ENCODE results near the gene WWTR1. TPM values are rescaled to one million over a fixed set of nuclear protein-coding genes. Genes with fewer than 3 reads are reported as not detected.

Gene WWTR1
- total and polyA plus RNA-seq, 2 of the 8 experiments (the other 6 are each of a cell fraction or from before 2014, with no cell fraction given) = 15.7 to 18.6 TPM

DNA sequence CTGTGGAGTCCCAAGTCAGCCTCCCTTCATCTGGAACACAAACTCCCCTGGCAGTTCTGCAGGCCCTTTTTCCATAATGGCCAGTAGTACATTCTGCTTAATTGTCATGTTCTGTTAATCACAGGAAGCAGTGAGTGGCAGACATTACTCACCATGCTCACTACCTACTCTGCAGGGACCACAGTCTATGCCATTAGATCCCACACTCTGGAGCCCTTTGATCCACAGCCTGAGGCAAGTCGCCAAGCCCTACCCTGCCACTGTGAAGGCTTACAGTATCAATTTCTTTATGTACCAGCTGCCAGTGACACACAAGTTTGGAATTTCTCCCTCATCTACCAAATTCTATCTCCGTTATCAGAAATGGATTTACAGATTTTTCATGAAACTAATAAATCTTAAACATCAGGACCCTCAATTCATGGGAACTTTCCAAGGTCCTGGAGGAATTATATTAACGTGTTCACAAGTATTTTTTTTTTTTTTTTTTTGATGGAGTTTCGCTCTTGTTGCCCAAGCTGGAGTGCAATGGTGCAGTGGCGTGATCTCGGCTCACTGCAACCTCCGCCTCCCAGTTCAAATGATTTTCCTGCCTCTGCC is 20.6 kb upstream of the WWTR1 start:
- no peaks in the 10 kb centered on the region for H3K36me3 ChIP-seq (ENCODE audit: control insufficient read depth in 2 of 4, insufficient read depth in 4 of 4, low read length in 3 of 4)
- H3K18ac ChIP-seq (ENCODE audit: extremely low read depth, low read length) = no peak overlapping the region
- H2BK12ac ChIP-seq (ENCODE audit: low read depth, low read length) = no peak overlapping the region
- FAIRE-seq (no peak), DNase-seq (ENCODE audit: low read depth in 1 of 2, low spot score in 2 of 2) (no peak)
- H3K27ac ChIP-seq (ENCODE audit: low read depth, low read length) = no peak overlapping the region
- no peaks in the 10 kb centered on the region for H3K27me3 ChIP-seq (replicated peaks in 1 of 4; ENCODE audit: control insufficient read depth in 3 of 4, extremely low read depth in 1 of 4, insufficient read depth in 3 of 4, low read length in 3 of 4)
- WGBS, 2 experiments (ENCODE audit: extremely low coverage in 1 of 2, insufficient coverage in 1 of 2, insufficient read length in 1 of 2, insufficient replicate concordance in 2 of 2, low coverage in 1 of 2, low lambda C conversion rate in 2 of 2, missing lambda C conversion rate in 1 of 2) = 87% methylated on average over 6 of the region's 7 CpGs; no CpG with 5 or more reads in 1 of the 2 experiments
- CTCF ChIA-PET (ENCODE audit: partially characterized antibody) = interaction anchor here (1.4 kb wide), 1 partner anchor 109 kb away, joined by 4 read pairs; no protein-coding TSS in a partner anchor
- H3K4me3 ChIP-seq (ENCODE audit: extremely low read depth in 1 of 4, insufficient read depth in 2 of 4, low read depth in 3 of 4, low read length in 4 of 4) = no peak overlapping the region
- TF ChIP-seq TCF12 (IDR thresholded peaks at IDR 0.05; ENCODE audit: low read depth, low read length) (no peak), USF2 (IDR thresholded peaks at IDR 0.05; ENCODE audit: low read length) (no peak), CREB1 (IDR thresholded peaks at IDR 0.05) (no peak), SUZ12 (IDR thresholded peaks at IDR 0.05; ENCODE audit: low read length) (no peak), JUND (IDR thresholded peaks at IDR 0.05; ENCODE audit: low read length) (no peak), BACH1 (IDR thresholded peaks at IDR 0.05; ENCODE audit: low read length) (no peak), SIX5 (IDR thresholded peaks at IDR 0.05; ENCODE audit: low read depth, low read length) (no peak), SP2 (IDR thresholded peaks at IDR 0.05; ENCODE audit: low read length) (no peak)
- no peak overlapping the region; the same call in 1 of the 2 replicates for H2BK15ac ChIP-seq (ENCODE audit: low read length)
- no peak overlapping the region for H3K56ac ChIP-seq (replicated peaks; ENCODE audit: insufficient read length, low read depth, low read length)
- no peaks in the 10 kb centered on the region for H4K20me1 ChIP-seq (replicated peaks in 1 of 2; ENCODE audit: control insufficient read depth in 1 of 2, insufficient read depth in 2 of 2, low read length in 2 of 2)
- H2BK120ac ChIP-seq (replicated peaks; ENCODE audit: low read depth, low read length) = no peak overlapping the region
- H3K4me2 ChIP-seq (ENCODE audit: insufficient read depth in 1 of 2, low read depth in 2 of 2, low read length in 2 of 2) = no peak overlapping the region
- POLR2A ChIA-PET (ENCODE audit: partially characterized antibody) = no interaction called here
- no peak overlapping the region for H2AK5ac ChIP-seq (ENCODE audit: low read depth, low read length)
- H3K23ac ChIP-seq (ENCODE audit: insufficient read length) = no peak overlapping the region
- no peaks in the 10 kb centered on the region for H3K79me1 ChIP-seq (ENCODE audit: low read depth, low read length)
- H3K23me2 ChIP-seq (ENCODE audit: low read depth, low read length) = no peaks in the 10 kb centered on the region
- no peak overlapping the region for H2BK20ac ChIP-seq (ENCODE audit: low read length)
- no peaks in the 10 kb centered on the region for H3K9me3 ChIP-seq (ENCODE audit: insufficient read depth in 2 of 2, low read depth in 1 of 2, low read length in 1 of 2)
- H4K5ac ChIP-seq (ENCODE audit: insufficient read length, low read depth, low read length) = no peak overlapping the region
- H3K4me1 ChIP-seq (replicated peaks in 1 of 4; ENCODE audit: control insufficient read depth in 3 of 4, insufficient read depth in 4 of 4, low read length in 3 of 4) = no peaks in the 10 kb centered on the region
- no peak overlapping the region for H3K4ac ChIP-seq (replicated peaks; ENCODE audit: insufficient read length, low read depth, low read length)
- no peak overlapping the region for H2BK5ac ChIP-seq (ENCODE audit: low read depth, low read length)
- no peaks in the 10 kb centered on the region for H3K79me2 ChIP-seq (ENCODE audit: control insufficient read depth in 1 of 2, insufficient read depth in 2 of 2, low read length in 2 of 2)
- no peak overlapping the region for H4K91ac ChIP-seq (replicated peaks; ENCODE audit: insufficient read length, low read length)
- no peak overlapping the region for H3K9ac ChIP-seq (replicated peaks in 1 of 4; ENCODE audit: extremely low read depth in 1 of 4, low read depth in 3 of 4, low read length in 3 of 4)
- H2AFZ ChIP-seq (ENCODE audit: low read length) = no peak overlapping the region
- H4K8ac ChIP-seq (ENCODE audit: extremely low read depth, insufficient read depth, low read length) = no peak overlapping the region
- no peak overlapping the region for H3K14ac ChIP-seq (ENCODE audit: insufficient read length)
